NCI-H1417 (cell line): Measurements from ENCODE around the gene SMIM21.

ENCODE experiments used
- DNase-seq, 3 experiments: peaks; one replicate each; lab custom pipeline; 2025; lab: John Stamatoyannopoulos, UW

The SMIM21 gene

DNA sequence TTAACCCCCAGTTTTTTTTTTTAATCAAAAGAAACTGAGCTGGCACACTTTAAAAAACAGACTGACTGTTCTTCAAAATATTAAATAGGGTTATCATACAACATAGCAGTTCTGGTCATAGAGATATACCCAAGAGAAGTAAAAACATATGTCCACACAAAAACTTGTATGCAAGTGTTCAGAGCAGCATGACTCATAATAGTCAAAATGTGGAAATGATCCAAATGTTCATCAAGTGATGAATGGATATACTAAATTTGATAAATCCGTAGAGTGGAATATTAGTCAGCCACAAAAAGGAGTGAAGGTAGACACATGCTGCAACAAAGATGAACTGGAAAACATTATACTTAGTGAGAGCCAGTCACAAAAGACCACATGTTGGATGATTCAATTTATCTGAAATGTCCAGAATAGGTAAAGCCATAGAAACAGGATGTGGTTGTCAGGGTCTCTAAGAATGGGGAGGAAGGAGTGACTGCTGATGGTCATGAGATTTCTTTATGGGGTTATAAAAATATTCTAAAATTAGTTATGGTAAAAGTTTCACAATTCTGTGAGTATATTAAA is 5.1 kb downstream of the SMIM21 start:
- no peak for DNase-seq

DNA sequence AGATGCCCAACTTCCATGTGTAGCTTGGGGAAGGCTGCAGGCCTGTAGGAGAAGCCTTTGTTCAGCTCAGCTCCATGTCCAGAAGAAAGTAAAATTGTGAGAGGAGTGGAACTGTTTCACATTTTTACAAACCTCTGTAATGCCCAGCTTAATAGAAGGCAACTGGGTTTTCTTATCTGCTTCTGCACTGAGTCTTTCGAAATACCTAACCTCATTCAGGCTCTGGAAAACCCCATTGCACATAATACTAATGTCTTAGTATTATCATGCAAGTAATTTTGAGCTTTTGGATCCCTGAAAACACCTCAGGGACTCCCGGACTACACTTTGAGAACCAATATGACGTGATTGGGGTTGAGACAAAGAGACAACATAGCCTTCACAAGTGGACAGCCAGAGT is 5.8 kb downstream of the SMIM21 start:
- no peak for DNase-seq

DNA sequence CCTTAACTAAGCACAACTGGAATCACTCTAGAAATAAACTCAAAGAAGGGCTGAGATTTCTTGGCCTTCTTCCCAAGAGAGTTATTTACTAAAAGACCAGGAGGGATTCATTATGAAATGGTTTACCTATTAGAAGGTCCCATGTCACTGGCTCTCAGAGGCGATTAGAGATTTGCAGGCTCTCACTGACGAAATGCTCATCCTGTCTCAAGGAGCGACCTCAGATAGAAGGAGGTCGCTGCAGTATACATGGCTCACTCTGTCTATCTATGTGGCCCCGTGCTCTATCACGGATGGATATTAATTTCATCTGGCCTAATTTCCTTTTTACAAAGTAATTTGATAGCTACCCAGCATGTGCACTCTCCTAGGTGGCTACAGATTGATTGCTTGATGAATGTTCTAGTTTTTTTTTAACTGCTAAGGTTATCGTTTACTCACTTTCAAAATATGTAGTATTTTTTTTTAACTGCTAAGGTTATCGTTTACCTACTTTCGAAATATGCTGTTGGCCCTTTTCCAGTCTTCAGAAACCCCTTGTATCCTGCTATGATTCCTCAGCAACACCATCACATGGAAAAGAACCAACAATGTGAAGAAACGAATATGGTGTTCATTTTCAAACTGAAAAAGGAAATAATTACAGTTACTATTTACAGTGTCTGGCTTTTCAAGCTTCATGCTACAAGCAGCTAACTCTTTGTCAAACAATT is 9.1 kb downstream of the SMIM21 start:
- DNase-seq = peak in 2 of 3 experiments; percentile 38 to 75

DNA sequence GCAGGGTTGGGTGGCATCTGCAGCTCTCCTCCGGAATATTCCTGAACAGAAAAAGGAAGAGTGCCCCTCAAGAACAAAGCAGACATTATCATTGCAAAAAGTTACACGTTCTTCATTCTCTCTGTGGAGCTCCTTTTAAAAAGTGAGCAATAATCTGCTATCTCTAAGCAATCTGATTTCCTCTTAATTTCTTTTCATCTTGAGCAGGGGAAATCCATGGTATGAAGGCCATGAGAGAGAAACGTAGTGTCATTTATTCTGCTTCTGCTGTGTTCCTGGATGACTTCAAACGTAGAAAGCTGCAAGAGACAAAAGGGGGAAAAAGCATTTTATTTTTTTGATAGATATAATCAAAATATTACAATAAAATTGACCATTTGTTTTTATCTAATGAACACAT is 16.9 kb downstream of the SMIM21 start:
- DNase-seq = no peak

DNA sequence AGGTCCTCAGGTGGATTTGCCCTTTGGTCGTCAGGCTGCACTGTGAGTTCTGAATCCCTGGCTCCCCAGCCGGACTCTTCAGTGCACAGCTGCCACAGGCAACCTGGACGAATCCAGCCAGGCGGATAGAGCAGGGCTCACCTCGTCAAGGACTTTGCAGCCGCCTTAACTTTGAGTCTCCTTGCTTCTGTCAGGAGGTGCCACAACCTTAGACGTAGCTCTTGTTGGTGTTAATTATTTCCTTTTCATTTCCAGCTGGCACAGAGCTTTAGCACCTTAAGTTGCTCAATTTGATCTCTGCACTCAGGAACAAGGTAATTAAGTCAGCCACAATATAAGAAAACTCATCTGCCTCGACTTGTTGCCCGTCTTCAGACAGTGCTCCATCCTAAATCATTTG is 17.7 kb downstream of the SMIM21 start:
- DNase-seq = no peak

DNA sequence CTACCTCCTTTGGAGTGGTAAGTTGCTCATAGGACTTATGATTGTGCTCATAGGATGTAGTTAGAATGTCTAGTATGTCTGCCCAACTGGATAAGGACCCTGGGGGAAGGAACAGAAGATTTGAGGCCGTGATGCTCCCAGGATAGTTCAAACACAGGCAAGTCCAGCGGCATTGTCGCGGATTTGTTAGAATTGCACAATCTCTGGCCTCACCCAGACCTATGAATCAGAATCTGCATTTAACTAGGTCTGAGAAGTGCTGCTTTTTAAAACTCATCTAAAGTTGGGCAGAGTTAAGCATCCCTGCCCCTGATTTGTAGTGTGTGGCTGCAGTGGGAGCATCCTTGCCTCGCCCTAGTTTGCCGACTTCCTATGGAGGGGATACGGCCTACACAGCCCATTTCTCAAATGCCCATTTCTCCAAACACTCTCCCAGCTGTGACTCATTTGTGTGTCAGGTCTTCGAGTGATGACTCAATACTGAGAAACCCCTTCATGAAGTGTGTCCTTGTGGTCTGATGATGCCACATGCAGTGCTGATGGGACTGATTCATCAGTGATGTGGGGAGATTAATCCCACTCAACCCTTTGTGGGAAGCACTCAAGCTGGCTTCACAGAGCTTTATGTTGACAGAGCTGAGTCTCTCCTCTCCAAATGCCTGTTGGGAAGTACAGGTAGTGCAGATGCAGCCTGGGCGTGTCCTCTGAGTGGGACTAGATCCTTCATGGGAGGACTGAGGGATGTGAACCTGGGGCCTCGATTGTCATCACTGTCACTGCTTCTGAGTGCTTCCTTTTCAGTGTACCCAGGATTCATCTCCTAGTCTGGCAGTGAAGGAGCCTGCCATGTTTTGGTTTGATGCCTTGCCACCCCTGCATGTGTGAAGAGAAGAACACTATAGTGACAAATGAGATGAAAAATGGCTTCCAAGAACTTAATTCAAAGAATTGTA is 18.7 kb downstream of the SMIM21 start:
- peak in 2 of 3 experiments; percentile 43 to 89 for DNase-seq

DNA sequence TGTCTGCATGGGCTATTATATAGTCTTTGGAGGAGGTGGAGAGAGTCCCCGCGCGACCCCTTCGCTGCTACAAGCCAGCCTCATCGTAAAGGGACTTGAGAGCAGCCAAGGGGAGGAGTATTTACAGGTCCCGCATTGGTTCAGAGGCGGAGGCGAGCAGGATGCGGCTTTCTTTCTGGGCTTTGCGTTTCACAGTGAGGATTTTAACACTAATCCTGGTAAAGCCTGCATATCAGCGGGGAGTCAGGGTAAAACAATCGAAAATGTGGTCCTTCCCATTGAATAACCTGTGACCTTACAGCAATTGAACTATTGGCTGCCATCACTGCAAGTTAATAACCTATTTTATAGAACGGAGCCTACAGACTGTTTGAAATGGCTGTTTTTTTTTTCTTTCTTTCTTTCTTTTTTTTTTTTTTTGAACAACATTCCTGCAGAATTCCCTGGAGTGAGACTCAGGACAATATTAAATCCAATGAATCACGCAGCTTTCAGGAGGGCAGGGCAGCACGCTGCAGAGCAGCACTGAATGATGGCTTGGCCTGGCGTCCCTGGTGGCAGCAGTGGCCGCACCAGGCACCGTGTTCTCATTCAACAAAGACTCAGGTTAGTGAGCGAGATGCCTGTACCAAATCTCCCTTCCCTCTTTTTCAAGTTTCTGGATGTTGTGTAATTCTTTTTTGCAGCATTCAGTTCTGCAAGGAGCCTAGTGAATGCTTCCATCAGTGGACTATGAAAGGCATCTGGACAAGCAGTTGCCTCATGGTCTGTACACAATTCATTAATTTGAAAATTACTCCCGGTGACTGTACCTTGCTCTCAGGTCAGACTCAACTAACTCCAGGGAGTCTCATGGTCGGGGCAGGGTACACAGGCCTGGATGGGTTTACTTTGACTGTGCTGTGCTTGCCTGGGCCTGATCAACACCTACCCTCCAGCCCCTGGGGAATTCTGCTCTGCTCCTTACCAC is 19.8 kb downstream of the SMIM21 start:
- DNase-seq = no peak

DNA sequence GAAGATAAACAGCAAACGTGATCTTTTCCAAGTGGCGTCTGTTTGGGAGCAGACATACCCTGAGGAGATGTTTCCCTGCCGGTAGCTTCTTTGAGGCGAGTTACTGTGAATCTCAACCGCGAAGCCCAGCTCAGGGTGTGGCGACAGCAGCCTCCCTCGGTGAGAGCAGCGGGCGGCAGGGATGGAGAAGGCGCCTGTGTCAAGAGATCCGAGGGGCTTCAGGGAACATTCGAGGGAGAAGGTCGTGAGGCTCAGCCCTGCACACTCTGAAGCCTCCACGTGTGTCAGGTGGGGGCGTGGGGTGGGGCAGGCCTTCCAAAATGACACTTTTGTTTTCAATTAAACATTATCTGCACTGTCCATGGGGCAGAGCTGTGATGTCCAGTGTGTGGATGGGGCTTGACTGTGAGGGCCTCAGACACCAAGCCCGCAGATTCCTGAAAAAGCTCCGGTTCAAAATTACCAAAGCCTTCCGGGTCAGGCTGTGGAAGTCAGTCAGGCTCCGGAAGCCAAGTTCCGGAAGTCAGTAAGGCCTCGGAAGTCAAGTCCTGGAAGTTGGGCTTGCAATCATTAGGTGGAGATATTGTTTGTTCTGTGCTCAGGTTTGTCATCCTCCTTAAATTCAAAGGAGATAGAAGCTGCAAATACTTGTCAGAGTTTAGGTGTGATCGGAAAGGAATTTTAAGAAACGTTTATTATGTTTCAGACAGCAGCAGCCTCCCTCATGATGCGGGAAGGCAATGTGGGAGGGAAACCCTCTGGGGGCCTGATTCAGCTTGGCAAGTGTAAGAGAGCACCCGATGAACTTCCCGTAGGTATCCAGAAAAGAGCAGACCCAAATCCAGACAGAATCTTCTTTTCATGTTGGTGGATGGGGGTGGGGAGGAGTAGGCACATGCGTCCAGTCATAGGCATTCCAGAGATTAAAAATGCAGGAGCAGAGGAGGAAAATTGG is 20.7 kb downstream of the SMIM21 start:
- no peak for DNase-seq

DNA sequence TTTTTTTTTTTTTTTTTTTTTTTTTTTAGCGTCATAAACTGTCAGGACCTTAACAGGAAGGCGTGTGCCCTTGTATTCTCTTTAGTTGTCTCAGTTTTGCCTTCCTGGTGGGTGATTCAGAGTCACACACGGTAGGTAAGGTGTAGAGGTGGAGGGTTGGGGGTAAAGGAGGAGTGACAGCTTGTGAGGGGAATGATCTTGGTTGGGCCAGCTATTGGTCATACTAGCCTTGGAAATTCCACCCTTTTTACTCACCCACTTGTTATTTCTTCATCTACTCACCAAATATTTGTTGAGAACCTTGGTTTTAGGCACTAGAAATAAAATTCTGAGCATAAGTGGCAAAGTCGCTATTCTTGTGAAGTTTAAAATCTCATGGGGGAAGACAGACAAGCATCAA is 22.2 kb downstream of the SMIM21 start:
- DNase-seq = no peak

DNA sequence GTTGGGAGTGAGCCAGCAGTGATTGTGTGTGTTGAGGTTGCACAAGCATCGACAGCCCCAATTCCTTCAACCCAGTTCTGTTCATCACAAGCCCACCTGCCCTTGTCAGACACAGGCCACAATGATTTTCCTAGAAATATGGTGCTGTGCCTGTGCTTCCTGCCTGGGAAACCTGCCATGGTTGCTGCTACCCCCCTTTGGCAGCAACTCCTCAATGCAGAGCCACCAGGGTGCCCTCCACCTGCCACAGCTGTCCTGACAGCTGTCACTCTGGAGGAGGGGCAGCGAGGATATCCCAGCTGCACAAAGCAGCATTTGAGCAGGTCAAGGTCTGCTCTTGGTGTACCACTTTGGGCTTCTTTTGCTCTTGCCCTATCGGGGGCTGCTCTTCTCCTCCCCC is 27.1 kb downstream of the SMIM21 start:
- peak in 2 of 3 experiments; percentile 16 to 26 for DNase-seq

DNA sequence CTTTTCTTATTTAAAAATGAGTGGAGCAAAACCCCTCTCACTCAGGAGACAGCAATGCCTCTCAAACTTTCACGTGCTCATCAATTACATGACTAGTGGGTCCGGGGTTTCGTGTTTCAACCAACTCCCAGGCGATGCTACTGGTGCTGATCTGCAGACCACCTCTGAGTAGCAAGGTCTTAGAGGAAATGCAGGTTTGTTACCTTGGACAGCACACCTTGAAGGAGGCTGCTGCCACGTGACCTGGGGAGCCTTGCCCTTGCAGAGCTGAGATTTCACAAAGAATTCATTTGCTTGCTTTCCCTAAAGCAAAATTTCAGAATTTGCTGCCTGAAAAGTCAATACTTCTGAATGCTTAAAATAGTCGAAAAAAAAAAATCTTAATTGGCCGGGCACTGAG is 32.4 kb downstream of the SMIM21 start:
- DNase-seq = no peak

DNA sequence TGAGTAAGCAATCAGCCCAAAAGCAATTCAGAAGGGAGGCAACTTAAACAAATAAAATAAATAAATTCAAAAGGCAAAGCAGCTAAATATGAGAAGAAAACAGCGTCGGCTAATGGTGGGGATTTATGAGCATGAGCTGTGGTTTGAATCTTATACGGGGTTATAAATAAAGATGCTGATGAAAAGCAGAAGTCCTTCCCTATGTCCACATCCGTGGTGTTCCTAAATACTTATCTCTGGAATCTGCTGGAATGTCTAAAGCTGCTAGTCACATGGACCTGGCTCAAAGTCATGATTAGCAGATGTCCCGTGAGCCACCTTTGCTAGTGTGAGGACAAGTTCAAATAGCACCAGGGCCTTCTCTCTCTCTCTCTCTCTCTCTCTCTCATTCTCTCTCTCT is 33.8 kb downstream of the SMIM21 start:
- DNase-seq = no peak

DNA sequence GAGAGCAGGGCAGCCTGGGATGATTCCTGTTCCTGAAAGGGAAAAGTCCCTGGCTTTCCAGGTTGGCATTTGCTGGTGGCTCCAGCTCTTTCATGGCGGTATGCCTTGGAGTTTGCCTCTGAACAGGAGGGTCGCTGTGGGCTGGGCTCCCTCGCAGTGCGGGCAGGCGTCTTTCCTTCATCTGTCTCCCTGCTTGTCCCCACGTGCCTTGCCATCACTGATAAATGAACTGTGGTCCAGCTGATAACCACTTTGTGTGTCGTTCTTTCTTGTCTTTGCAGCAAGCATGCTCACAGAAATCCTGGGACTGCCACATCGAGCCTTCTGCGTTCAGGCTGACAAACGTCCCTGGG is 35.3 kb downstream of the SMIM21 start:
- DNase-seq = no peak

DNA sequence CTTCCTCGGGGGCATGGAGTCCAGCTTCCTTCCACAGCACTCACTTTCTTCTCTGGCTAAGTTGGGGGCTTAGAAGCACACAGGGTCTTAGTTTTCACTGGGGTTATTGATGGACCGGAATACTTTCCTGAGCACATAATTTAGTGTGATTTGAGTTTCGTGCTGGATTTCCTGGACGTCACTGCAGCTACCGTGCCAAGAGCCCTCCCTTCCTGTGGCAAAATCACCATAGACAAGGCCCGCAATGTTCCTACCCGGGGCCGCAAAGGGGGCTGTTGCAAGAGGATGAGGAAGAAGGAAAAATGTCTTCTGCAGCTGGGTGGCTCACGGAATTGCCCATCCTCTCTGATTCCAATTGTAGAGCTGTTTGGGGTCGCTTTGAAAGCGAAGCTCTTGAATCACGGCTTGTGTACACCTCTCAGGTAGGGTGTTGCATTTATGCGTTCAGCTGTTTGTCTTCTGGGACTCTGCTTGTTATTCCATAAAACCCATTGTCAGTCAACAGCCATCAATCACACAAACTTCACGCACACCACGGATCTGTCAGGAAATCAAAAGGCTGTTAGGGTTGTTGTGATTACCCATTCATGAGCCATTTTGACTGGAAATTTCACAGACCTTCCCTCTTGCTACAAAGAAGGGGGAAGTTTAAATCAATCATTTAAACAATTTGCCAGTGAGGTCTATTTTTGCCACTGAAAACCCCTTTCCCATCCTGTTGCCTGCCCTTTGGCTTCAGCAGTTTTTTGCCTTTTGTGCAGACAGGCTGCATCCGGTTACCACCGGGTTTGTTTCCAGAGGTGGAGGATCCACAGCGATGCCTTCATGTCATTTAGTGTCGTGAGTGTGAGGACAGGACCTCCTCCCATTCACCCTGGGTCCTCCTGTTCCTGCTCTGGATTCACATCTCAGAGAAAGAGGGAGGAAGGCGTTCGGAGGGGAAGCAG is 36.0 kb downstream of the SMIM21 start:
- peak in 2 of 3 experiments; percentile 35 to 74 for DNase-seq

DNA sequence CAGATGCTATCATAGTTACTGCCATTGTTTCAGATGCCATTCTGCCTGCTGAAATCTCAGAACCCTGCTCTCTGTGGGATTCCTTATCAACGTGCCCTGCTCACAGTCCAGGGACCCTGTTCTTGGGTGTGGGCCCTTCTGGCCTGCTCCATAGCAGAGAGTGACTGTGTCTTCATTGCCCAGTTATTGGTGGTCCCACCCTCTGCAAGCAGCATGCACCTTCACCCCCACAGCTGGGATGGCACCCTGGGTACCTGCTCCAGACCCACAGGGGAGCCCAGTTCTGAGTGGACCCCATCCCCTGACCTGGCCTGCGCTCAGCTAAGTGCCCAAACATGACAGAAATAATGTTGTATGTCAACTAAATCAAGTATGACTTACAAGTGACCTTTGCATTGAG is 36.6 kb downstream of the SMIM21 start:
- no peak for DNase-seq

DNA sequence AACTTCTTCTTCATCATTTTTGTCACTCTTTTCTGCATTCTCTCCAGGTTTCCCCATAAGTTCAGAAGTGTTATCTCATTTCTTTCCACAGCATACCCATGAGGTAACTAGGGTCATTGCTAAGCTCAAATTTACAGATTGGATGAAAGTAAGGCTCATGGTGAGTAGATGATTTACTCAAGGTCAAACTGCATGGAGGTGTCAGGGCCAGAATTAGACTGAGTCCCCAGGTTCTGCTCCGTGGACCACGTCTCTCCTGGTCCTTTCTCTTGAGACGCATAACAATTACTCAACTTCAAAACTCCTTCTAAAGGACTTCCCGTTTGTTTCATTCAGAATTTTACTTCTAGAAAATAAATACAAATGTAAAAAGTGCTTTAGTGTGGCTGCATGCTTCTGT is 43.4 kb downstream of the SMIM21 start:
- DNase-seq = no peak

DNA sequence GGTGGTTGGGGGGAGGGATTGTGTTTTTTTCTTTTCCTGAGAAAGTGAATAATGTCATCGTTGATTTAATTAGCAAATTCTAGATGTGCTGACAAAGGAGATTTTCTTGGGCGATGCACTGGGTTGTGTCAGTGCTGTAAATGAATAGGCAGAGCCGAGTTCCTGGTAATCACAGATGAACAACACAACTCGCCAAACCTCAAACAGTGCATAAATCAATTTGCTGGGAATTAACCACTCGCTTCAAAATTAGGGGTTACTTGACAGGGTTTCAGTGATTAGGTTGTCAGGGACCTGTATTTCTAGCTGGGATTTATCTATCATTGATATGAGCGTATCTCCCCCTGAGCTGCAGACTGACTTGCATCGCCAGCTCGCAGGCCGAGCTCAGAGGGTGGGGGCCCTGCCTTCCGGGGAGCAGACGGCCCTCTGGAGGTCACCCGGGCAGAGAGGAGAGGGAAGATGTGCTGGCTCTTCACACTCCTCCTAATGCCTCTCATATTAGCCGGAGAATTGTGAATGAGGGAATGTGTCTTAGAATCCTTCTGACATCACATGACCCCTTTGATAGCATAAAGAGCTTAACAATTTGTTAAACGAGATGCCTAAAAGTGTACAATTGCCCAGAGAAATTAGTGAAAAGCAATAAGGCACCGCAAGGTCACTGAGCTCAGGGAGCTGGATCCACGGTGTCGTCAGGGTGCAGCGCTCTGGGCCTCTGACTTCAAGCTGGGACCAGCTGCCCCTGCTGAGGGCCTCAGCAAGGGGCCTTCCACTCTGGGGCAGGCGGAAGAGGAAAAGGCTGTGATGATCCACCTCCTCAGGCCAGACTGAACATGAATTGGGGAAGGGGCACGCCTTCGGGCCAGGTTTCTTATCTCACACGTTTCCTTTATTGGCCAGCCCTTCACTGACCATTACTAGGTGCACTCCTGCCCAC is 48.9 kb downstream of the SMIM21 start:
- peak in 2 of 3 experiments; percentile 83 to 84 for DNase-seq

DNA sequence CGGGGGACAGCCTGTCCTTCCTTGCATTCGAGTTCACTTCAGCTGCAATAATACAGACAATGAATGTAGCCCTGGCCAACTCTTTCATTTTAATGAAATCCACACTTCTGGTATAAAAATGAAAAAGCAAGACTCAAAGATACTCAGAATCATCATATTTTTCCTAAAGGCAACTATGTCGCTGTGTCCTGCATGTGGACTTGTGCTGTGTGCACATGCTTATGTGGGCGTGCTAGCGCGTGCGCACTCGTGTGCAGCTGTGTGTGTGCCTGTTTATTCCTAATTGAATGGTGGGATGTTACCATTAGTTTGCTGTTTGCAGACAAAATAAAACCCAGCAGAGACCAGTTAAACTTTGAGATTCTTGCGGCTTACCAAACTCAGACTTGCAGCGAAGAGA is 49.6 kb downstream of the SMIM21 start:
- DNase-seq = peak in 1 of 3 experiments; percentile 67
